ENCODE results near the gene ELAVL2.

ELAVL2 gene

DNA sequence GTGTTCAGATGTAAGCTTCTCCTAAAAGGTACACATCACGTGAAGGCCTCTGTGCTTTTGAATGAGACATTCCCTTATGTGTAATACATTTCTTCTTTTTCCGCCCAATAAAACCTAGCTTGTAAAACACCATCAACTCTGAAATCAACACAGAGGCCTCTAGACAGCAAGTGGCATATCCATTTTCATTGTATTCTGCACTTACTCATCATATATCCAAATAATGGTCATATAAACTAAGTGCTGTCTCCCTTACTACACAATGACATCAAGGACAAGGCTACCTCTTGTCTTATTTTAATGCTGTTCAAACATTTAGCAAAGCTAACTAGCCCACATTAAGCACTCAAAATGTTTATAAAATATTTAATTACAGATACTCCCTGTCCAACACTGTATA is 108.5 kb downstream of the ELAVL2 start:
- Histone ChIP-seq H2AFZ (ENCODE audit: low read depth, low read length) (no peak overlapping the region), H3K4me3 (ENCODE audit: low read length) (no peak overlapping the region), H3K27me3 (ENCODE audit: insufficient read depth, low read length) (no peaks in the 10 kb centered on the region), H3K9me3 (ENCODE audit: low read length) (no peaks in the 10 kb centered on the region), H3K36me3 (ENCODE audit: insufficient read depth, low read length) (peaks cover 2% of the 10 kb centered on the region), H3K4me1 (ENCODE audit: insufficient read depth, low read length) (no peaks in the 10 kb centered on the region)

DNA sequence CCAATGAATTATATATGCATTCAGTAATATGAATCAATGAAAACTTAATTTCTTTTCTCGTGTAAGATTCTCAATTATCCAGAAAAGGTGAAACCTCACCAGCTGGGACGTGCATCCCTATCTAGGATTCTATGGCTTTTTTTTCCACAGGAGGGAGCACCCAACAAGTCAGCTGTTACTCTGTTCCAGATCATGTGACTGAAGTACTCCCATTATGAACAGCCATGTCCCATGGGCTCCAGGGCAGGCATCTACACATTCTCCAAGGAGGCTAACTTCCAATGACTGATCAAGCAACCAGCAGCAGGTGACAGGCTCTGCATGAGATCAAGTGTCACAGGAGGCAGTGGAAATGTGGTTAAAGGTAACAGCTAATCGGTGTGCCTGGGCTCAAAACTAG is 118.8 kb downstream of the ELAVL2 start:
- no peaks in the 10 kb centered on the region for H3K27me3 ChIP-seq (ENCODE audit: insufficient read depth, low read length)

GRCh38 chr9:23702311-23702922 is 123.6 kb downstream of the ELAVL2 start:
- Histone ChIP-seq H3K9me3 (ENCODE audit: low read length) (no peaks in the 10 kb centered on the region), H3K4me3 (ENCODE audit: low read length) (no peak overlapping the region), H3K4me1 (ENCODE audit: insufficient read depth, low read length) (no peaks in the 10 kb centered on the region), H2AFZ (ENCODE audit: low read depth, low read length) (no peak overlapping the region), H3K36me3 (ENCODE audit: insufficient read depth, low read length) (peaks cover 27% of the 10 kb centered on the region), H3K27me3 (ENCODE audit: insufficient read depth, low read length) (no peaks in the 10 kb centered on the region)

More for the DNA sequence above, 118.8 kb downstream of the ELAVL2 start:
- Histone ChIP-seq H3K9me3 (ENCODE audit: low read length) (no peaks in the 10 kb centered on the region), H3K4me3 (ENCODE audit: low read length) (no peak overlapping the region), H3K36me3 (ENCODE audit: insufficient read depth, low read length) (peaks cover 11% of the 10 kb centered on the region), H2AFZ (ENCODE audit: low read depth, low read length) (no peak overlapping the region), H3K4me1 (ENCODE audit: insufficient read depth, low read length) (no peaks in the 10 kb centered on the region)

DNA sequence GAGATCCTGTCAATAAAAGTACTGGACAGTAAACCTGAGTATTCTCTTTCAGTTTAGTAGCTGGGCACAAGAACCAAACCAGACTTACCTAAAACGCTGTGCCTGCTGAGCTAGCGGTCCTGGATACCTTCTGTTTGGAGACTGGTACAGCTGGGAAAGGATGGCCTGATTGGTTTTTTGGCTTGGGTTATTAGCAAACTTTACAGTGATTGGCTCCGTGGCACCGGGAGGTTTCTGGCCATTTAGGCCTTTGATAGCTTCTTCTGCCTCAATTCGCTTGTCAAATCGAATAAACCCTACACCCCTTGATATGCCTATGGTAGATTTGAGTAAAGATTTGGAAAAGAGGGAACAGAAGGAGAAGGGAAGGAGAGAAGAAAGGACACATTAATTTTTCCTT is 124.7 kb downstream of the ELAVL2 start:
- peaks cover 27% of the 10 kb centered on the region for H3K36me3 ChIP-seq (ENCODE audit: insufficient read depth, low read length)
- H3K9me3 ChIP-seq (ENCODE audit: low read length) = no peaks in the 10 kb centered on the region
- no peaks in the 10 kb centered on the region for H3K27me3 ChIP-seq (ENCODE audit: insufficient read depth, low read length)
- H3K4me1 ChIP-seq (ENCODE audit: insufficient read depth, low read length) = no peaks in the 10 kb centered on the region
- no peak overlapping the region for H2AFZ ChIP-seq (ENCODE audit: low read depth, low read length)
- no peak overlapping the region for H3K4me3 ChIP-seq (ENCODE audit: low read length)

GRCh38 chr9:23700359-23700758 is 125.7 kb downstream of the ELAVL2 start:
- H2AFZ ChIP-seq (ENCODE audit: low read depth, low read length) = no peak overlapping the region
- no peaks in the 10 kb centered on the region for H3K27me3 ChIP-seq (ENCODE audit: insufficient read depth, low read length)
- H3K4me3 ChIP-seq (ENCODE audit: low read length) = no peak overlapping the region
- no peaks in the 10 kb centered on the region for H3K4me1 ChIP-seq (ENCODE audit: insufficient read depth, low read length)
- peaks cover 31% of the 10 kb centered on the region for H3K36me3 ChIP-seq (ENCODE audit: insufficient read depth, low read length)
- H3K9me3 ChIP-seq (ENCODE audit: low read length) = no peaks in the 10 kb centered on the region

- H3K9me3 ChIP-seq (ENCODE audit: low read length) = no peaks in the 10 kb centered on the region
- H2AFZ ChIP-seq (ENCODE audit: low read depth, low read length) = no peak overlapping the region
- no peak overlapping the region for H3K4me3 ChIP-seq (ENCODE audit: low read length)
- H3K27me3 ChIP-seq (ENCODE audit: insufficient read depth, low read length) = no peaks in the 10 kb centered on the region
- peaks cover 24% of the 10 kb centered on the region for H3K36me3 ChIP-seq (ENCODE audit: insufficient read depth, low read length)
- H3K4me1 ChIP-seq (ENCODE audit: insufficient read depth, low read length) = no peaks in the 10 kb centered on the region
These were observed 127.9 kb downstream of the ELAVL2 start for GRCh38 chr9:23698161-23698560.

DNA sequence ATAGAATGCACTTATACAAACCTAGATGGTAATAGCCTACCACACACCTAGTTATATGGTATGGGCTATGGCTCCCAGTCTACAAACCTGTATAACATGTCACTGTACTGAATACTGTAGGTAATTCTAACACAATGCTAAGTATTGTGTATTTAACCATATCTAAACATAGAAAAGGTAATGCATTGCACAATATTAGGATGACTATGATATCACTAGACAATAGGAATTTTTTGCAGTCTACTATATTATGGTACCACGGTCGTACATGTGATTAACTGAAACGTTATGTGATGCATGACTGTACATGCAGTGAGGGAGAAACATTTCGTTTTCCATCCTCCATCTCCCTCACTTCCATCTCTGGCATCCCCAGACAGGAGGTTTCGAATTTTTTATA is 130.5 kb downstream of the ELAVL2 start:
- Histone ChIP-seq H3K4me1 (ENCODE audit: insufficient read depth, low read length) (peaks cover 2% of the 10 kb centered on the region), H3K27me3 (ENCODE audit: insufficient read depth, low read length) (no peaks in the 10 kb centered on the region), H3K36me3 (ENCODE audit: insufficient read depth, low read length) (peaks cover 21% of the 10 kb centered on the region), H3K9me3 (ENCODE audit: low read length) (no peaks in the 10 kb centered on the region), H2AFZ (ENCODE audit: low read depth, low read length) (no peak overlapping the region), H3K4me3 (ENCODE audit: low read length) (no peak overlapping the region)

DNA sequence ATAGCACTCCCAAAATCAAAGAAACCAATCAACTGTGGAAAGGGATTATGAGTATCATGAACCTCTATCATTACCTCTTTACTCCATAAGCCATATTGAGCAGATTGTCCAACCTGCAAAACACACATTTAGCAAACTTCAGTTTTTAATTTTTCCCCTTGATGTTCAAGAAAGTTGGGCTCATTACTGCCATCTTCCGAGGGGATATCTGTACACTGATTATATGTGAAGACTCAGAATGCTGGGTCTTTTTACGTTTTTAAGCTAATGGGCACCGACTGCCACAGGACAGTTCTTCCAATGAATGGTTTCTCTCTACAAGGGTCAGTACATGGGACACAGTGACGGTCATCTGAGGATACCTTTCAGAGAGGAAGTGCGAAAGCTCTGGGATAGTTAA is 132.7 kb downstream of the ELAVL2 start:
- Histone ChIP-seq H2AFZ (ENCODE audit: low read depth, low read length) (no peak overlapping the region), H3K4me3 (ENCODE audit: low read length) (no peak overlapping the region), H3K9me3 (ENCODE audit: low read length) (no peaks in the 10 kb centered on the region)

GRCh38 chr9:23686896-23687295 is 139.1 kb downstream of the ELAVL2 start:
- Histone ChIP-seq H3K27me3 (ENCODE audit: insufficient read depth, low read length) (no peaks in the 10 kb centered on the region), H3K36me3 (ENCODE audit: insufficient read depth, low read length) (peaks cover 33% of the 10 kb centered on the region), H2AFZ (ENCODE audit: low read depth, low read length) (no peak overlapping the region), H3K4me3 (ENCODE audit: low read length) (no peak overlapping the region), H3K4me1 (ENCODE audit: insufficient read depth, low read length) (peaks cover 22% of the 10 kb centered on the region), H3K9me3 (ENCODE audit: low read length) (no peaks in the 10 kb centered on the region)

More for the DNA sequence above, 132.7 kb downstream of the ELAVL2 start:
- no peaks in the 10 kb centered on the region for H3K27me3 ChIP-seq (ENCODE audit: insufficient read depth, low read length)
- H3K36me3 ChIP-seq (ENCODE audit: insufficient read depth, low read length) = peaks cover 14% of the 10 kb centered on the region
- H3K4me1 ChIP-seq (ENCODE audit: insufficient read depth, low read length) = peaks cover 21% of the 10 kb centered on the region

DNA sequence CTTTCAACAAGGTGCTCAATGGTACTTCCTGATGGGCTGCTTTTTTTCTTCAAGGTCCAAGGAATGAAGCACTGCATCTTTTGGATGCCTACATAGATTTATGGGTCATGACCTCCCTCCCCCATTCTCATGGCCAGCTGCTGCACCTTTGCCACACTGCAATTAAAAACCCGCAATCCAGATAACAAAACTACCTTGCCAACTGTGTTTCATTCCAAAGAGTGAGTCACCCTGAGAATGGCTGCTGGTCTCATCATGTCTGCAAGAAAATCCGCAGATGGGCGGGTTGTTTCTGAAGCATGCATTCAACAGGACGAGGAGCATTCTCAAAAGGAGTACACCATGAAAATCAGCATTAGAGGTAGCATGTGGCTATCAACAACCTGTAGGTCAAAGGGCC is 139.8 kb downstream of the ELAVL2 start:
- no peak overlapping the region for H3K4me3 ChIP-seq (ENCODE audit: low read length)
- H3K9me3 ChIP-seq (ENCODE audit: low read length) = no peaks in the 10 kb centered on the region
- no peak overlapping the region for H2AFZ ChIP-seq (ENCODE audit: low read depth, low read length)
- peaks cover 34% of the 10 kb centered on the region for H3K36me3 ChIP-seq (ENCODE audit: insufficient read depth, low read length)
- H3K4me1 ChIP-seq (ENCODE audit: insufficient read depth, low read length) = peaks cover 22% of the 10 kb centered on the region
- no peaks in the 10 kb centered on the region for H3K27me3 ChIP-seq (ENCODE audit: insufficient read depth, low read length)

DNA sequence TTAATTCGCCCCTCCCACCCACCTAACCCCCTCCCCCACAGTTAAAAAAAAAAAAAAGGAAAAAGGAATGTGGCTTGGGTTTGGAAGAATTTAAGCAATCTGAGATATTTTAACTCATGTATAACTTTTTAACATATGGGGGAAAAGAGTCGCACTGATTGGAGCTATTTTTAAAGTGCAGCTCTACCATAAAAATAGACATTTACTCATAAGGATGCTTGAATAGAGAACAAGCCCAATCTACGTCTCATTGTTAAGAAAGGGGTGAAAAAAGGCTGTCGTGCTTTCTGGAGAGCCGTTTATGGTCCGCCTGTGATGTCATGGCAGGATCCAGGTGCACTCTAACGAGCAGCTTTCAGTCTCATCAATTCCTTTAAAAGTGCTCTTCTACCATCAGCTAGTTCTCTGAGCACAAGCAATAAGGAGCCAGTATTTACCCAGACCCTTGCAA is 142.4 kb downstream of the ELAVL2 start:
- Histone ChIP-seq H3K27me3 (ENCODE audit: insufficient read depth, low read length) (no peaks in the 10 kb centered on the region), H3K4me1 (ENCODE audit: insufficient read depth, low read length) (peaks cover 4% of the 10 kb centered on the region), H3K36me3 (ENCODE audit: insufficient read depth, low read length) (peaks cover 47% of the 10 kb centered on the region), H3K9me3 (ENCODE audit: low read length) (no peaks in the 10 kb centered on the region), H2AFZ (ENCODE audit: low read depth, low read length) (no peak overlapping the region), H3K4me3 (ENCODE audit: low read length) (no peak overlapping the region)

DNA sequence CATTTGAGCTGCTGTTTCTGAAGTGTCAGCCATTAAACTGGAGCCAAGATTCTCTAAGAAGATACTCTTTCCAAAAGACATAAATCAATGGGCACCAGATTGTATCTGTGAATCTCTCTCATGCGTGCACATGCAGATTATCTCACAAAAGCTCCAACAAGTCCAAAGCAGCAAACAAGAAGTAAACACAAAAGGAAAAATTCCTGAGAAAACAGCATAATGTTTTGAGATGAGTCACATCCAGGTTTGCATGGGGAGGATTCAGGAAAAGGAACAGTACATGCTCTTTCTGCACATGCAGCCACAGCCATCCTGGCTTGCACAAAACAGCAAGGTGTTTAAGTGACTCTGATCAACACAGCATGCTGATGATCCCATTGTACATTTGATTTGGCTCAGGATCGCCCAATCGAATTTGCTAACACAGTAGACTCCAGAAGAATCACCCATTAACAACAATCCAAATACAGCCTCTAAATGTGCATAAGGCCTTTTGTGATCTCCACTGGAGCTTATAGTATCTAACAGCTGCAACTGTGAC is 143.1 kb downstream of the ELAVL2 start:
- Histone ChIP-seq H3K4me3 (ENCODE audit: low read length) (no peak overlapping the region), H3K9me3 (ENCODE audit: low read length) (no peaks in the 10 kb centered on the region), H2AFZ (ENCODE audit: low read depth, low read length) (no peak overlapping the region), H3K4me1 (ENCODE audit: insufficient read depth, low read length) (no peaks in the 10 kb centered on the region), H3K27me3 (ENCODE audit: insufficient read depth, low read length) (no peaks in the 10 kb centered on the region), H3K36me3 (ENCODE audit: insufficient read depth, low read length) (peaks cover 53% of the 10 kb centered on the region)

DNA sequence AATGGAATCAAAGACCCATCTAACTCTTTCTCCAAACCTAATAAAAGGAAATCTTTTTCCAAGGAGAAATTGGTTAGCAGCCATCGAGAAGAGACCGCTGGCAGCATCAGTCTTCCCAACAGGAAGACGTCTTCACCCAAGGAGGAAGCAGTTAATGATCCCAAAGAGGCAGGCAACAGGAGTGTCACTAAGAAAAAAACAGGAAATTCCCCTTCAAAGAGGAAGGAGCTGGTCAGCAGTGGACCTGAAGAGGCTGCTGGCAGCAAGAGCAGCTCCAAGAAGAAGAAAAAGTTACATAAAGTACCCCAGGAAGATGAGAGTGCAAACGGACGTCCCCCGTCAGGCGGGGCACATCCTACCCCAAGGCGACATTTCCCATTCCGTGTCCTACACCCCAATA is 143.7 kb downstream of the ELAVL2 start:
- H3K27me3 ChIP-seq (ENCODE audit: insufficient read depth, low read length) = no peaks in the 10 kb centered on the region
- peaks cover 54% of the 10 kb centered on the region for H3K36me3 ChIP-seq (ENCODE audit: insufficient read depth, low read length)
- H2AFZ ChIP-seq (ENCODE audit: low read depth, low read length) = no peak overlapping the region
- H3K4me1 ChIP-seq (ENCODE audit: insufficient read depth, low read length) = no peaks in the 10 kb centered on the region
- no peak overlapping the region for H3K4me3 ChIP-seq (ENCODE audit: low read length)
- no peaks in the 10 kb centered on the region for H3K9me3 ChIP-seq (ENCODE audit: low read length)

- no peaks in the 10 kb centered on the region for H3K9me3 ChIP-seq (ENCODE audit: low read length)
- H2AFZ ChIP-seq (ENCODE audit: low read depth, low read length) = no peak overlapping the region
- H3K36me3 ChIP-seq (ENCODE audit: insufficient read depth, low read length) = peaks cover 65% of the 10 kb centered on the region
- H3K4me1 ChIP-seq (ENCODE audit: insufficient read depth, low read length) = no peaks in the 10 kb centered on the region
- no peaks in the 10 kb centered on the region for H3K27me3 ChIP-seq (ENCODE audit: insufficient read depth, low read length)
- no peak overlapping the region for H3K4me3 ChIP-seq (ENCODE audit: low read length)
These were observed 148.6 kb downstream of the ELAVL2 start for GRCh38 chr9:23677446-23677845.
